ENCODE data around the gene ELOA.

- TF ChIP-seq CTCF (IDR thresholded peaks at IDR 0.05), result no peak
- no peak for TF ChIP-seq EZH2 (IDR thresholded peaks at IDR 0.05)
Measured at GRCh38 chr1:23779826-23780371, 36.6 kb downstream of the ELOA start.
